ENCODE measurements around the gene GNAL.

Gene GNAL

GRCh38 chr18:11721720-11722119, 32.7 kb downstream of the GNAL start:
- DNase-seq (ENCODE audit: low read depth): no peak
- no peak overlapping the region for H3K4me3 ChIP-seq (ENCODE audit: low read depth, low read length)
- TF ChIP-seq CTCF (IDR thresholded peaks at IDR 0.05; ENCODE audit: control insufficient read depth, extremely low read depth, insufficient read depth): no peak

DNA sequence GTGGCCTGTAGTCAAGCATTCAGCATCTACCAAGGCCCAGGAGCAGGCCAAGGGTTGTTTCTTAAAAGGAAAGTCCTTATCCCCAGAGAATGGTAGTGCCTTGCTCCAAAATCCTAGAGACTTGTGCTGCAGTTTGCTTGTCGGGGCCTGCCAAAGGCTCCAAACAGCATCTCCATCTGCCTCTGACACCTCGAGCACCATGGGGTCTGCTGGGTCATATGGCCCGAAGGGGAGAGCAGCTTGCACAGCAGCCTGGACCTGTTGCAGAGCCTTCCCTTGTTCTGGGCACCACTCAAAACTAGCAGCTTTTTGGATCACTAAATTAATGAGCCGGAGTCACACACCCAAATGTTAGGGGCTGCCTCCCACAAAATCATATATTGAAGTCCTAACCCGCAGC, 35.7 kb downstream of the GNAL start:
- TF ChIP-seq CTCF (IDR thresholded peaks at IDR 0.05; ENCODE audit: control insufficient read depth, extremely low read depth, insufficient read depth): no peak
- no peak for DNase-seq (ENCODE audit: low read depth)
- no peak overlapping the region for H3K4me3 ChIP-seq (ENCODE audit: low read depth, low read length)

- no peak overlapping the region for H3K4me3 ChIP-seq (ENCODE audit: low read depth, low read length)
- no peak for TF ChIP-seq CTCF (IDR thresholded peaks at IDR 0.05; ENCODE audit: control insufficient read depth, extremely low read depth, insufficient read depth)
- no peak for DNase-seq (ENCODE audit: low read depth)
These were observed 37.5 kb downstream of the GNAL start for GRCh38 chr18:11726556-11726955.

DNA sequence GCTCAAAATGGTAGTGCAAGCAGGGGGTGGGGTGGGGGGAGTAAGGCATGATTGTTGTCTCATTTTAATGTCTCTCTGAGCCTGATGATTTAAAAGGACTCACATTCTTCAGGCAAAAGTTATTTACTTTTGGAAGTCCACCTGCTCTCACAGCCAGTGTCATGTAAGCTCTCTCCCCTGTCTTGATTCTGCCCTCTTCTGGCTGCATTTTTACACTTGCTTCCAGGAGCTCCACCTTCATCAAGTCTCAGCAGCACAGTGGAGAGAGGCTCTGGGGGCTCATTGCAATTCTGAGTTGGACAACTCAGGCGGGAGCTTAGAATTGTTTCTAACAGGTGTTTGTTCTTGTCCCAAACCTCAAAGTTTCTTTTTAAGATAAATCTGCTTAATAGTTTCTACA, 39.2 kb downstream of the GNAL start:
- no peak overlapping the region for H3K4me3 ChIP-seq (ENCODE audit: low read depth, low read length)
- peak; percentile 45 for TF ChIP-seq CTCF (IDR thresholded peaks at IDR 0.05; ENCODE audit: control insufficient read depth, extremely low read depth, insufficient read depth)
- DNase-seq (ENCODE audit: low read depth): no peak

DNA sequence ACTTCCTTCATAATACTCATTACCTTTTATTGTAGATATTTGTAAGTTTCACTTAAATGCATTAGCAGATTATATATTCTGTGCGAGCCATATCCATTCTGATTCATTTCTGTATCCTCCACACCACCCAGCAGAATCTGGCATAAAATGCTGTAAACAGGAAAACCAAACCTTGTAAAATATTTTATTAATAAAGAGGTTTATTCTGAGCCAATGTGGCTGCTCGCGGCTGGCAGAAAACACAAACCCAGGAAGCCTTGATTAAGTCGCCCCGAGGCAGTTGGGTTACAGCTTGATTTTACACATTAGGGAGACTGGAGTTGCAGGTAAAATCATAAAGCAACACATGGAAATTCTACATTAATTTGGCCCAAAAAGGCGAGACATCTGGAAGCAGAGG, 40.5 kb downstream of the GNAL start:
- no peak overlapping the region for H3K4me3 ChIP-seq (ENCODE audit: low read depth, low read length)
- TF ChIP-seq CTCF (IDR thresholded peaks at IDR 0.05; ENCODE audit: control insufficient read depth, extremely low read depth, insufficient read depth): no peak
- DNase-seq (ENCODE audit: low read depth): no peak

- TF ChIP-seq CTCF (IDR thresholded peaks at IDR 0.05; ENCODE audit: control insufficient read depth, extremely low read depth, insufficient read depth): peak; percentile 82
- DNase-seq (ENCODE audit: low read depth): no peak
- H3K4me3 ChIP-seq (ENCODE audit: low read depth, low read length): peak overlapping the region; percentile 33
These were observed 44.0 kb downstream of the GNAL start for GRCh38 chr18:11733031-11733430.

- DNase-seq (ENCODE audit: low read depth): no peak
- no peak for TF ChIP-seq CTCF (IDR thresholded peaks at IDR 0.05; ENCODE audit: control insufficient read depth, extremely low read depth, insufficient read depth)
These were observed 47.6 kb downstream of the GNAL start for GRCh38 chr18:11736656-11737055.

More at GRCh38 chr18:11736656-11737055, 47.6 kb downstream of the GNAL start:
- no peak overlapping the region for H3K4me3 ChIP-seq (ENCODE audit: low read depth, low read length)
